HG03060 (cell line): ENCODE data around the gene SLC30A5.
A peak's percentile ranks its signal among the peaks of the same experiment; 100 is the strongest.
"Not testable (repeated sequence)": the region's sequence is repeated elsewhere in the genome, so short reads cannot be mapped to it uniquely, and the experiment has no call there.

Experiments used
- ATAC-seq: cut with Tn5 transposase; IDR thresholded peaks from one replicate; pipeline ENCODE4 v1.9.1; 2021; ENCODE audit warnings: low read depth, moderate number of reproducible peaks; ENCODE audit not compliant: unreplicated experiment

Gene SLC30A5

GRCh38 chr5:69103521-69103920 lies 9.7 kb downstream of the SLC30A5 start:
- ATAC-seq = no peak

GRCh38 chr5:69105996-69106906 lies 12.4 kb downstream of the SLC30A5 start:
- ATAC-seq = peak; percentile 77

GRCh38 chr5:69108367-69108766 lies 14.6 kb downstream of the SLC30A5 start:
- ATAC-seq = not testable (repeated sequence)

GRCh38 chr5:69113851-69114250 lies 20.0 kb downstream of the SLC30A5 start:
- ATAC-seq = no peak

- ATAC-seq = no peak
These were observed 21.7 kb downstream of the SLC30A5 start for GRCh38 chr5:69115526-69115925.

GRCh38 chr5:69129413-69129812 lies 35.6 kb downstream of the SLC30A5 start:
- no peak for ATAC-seq

GRCh38 chr5:69130241-69130640 lies 36.4 kb downstream of the SLC30A5 start:
- ATAC-seq = no peak

GRCh38 chr5:69131304-69131703 lies 37.5 kb downstream of the SLC30A5 start:
- ATAC-seq = no peak

GRCh38 chr5:69134126-69134525 lies 40.3 kb downstream of the SLC30A5 start:
- ATAC-seq = no peak

GRCh38 chr5:69136293-69136692 lies 42.5 kb downstream of the SLC30A5 start:
- ATAC-seq = peak; percentile 91

GRCh38 chr5:69137208-69137607 lies 43.4 kb downstream of the SLC30A5 start:
- ATAC-seq = not testable (repeated sequence)

- ATAC-seq = no peak
These were observed 44.0 kb downstream of the SLC30A5 start for GRCh38 chr5:69137807-69138206.

- ATAC-seq = no peak
These were observed 45.0 kb downstream of the SLC30A5 start for GRCh38 chr5:69138766-69139165.

- not testable (repeated sequence) for ATAC-seq
These were observed 46.4 kb downstream of the SLC30A5 start for GRCh38 chr5:69140239-69140638.

- ATAC-seq = no peak
These were observed 47.0 kb downstream of the SLC30A5 start for GRCh38 chr5:69140827-69141226.

- not testable (repeated sequence) for ATAC-seq
These were observed 54.8 kb downstream of the SLC30A5 start for GRCh38 chr5:69148576-69148975.

GRCh38 chr5:69148981-69149675 lies 55.3 kb downstream of the SLC30A5 start:
- ATAC-seq = no peak

- ATAC-seq = no peak
These were observed 55.8 kb downstream of the SLC30A5 start for GRCh38 chr5:69149676-69150010.

GRCh38 chr5:69152731-69153130 lies 58.9 kb downstream of the SLC30A5 start:
- no peak for ATAC-seq

- no peak for ATAC-seq
These were observed 62.6 kb downstream of the SLC30A5 start for GRCh38 chr5:69156456-69156855.

GRCh38 chr5:69158039-69158438 lies 64.2 kb downstream of the SLC30A5 start:
- no peak for ATAC-seq

- ATAC-seq = no peak
These were observed 66.8 kb downstream of the SLC30A5 start for GRCh38 chr5:69160651-69161050.
